GM21717 (cell line): ENCODE data around the gene TCTN1.
"Not testable (repeated sequence)": the region's sequence is repeated elsewhere in the genome, so short reads cannot be mapped to it uniquely, and the experiment has no call there.

Source experiments
- ATAC-seq: cut with Tn5 transposase; IDR thresholded peaks from one replicate; pipeline ENCODE4 v1.9.1; 2021; ENCODE audit warnings: mild to moderate bottlenecking, moderate library complexity; ENCODE audit not compliant: unreplicated experiment

Gene TCTN1

GRCh38 chr12:110585231-110585799, 28.6 kb upstream of the TCTN1 start:
- no peak for ATAC-seq

GRCh38 chr12:110587102-110587501, 26.8 kb upstream of the TCTN1 start:
- ATAC-seq, result not testable (repeated sequence)

- ATAC-seq, result no peak
These were observed 23.9 kb upstream of the TCTN1 start for GRCh38 chr12:110590059-110590458.

DNA sequence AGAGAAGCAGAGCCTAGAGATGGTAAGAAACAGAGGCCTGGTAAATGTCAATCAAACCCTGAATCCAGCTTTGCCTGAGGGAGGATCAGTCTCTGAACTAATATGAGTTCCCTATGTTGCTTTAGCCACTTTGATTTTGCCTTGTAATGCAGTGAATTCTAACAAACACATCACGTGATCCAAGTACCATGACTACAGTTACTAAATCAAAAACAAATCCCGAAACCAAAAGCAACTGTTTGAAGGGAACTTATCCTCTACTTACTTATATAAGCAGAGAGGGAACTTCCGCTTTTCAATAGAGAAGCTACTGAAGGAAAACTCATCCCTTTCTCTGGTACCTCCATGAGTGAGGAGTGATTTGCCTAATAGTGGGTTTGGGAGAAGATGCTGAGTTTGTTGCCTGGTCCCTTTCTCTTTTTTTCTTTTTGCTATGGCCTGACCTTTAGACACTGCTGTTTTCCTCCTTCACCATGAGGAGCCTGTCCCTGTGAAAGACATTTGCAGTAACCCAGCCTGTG, 23.1 kb upstream of the TCTN1 start:
- ATAC-seq, result no peak

- no peak for ATAC-seq
These were observed 22.4 kb upstream of the TCTN1 start for GRCh38 chr12:110591451-110592051.

DNA sequence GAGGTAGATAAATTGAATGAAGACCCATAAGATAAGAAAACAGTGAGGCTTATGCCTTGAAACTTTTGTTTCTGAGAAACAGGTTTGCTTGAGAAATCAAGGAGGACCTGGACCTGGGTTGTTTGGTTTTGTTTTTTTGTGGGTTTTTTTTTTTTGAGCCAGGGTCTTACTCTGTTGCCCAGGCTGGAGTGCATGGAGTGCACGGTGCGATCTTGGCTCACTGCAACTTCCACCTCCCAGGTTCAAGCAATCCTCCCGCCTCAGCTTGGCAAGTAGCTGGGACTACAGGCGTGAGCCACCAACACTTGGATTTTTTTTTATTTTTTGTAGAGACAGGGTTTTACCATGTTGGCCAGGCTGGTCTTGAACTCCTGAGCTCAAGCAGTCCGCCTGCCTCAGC, 21.9 kb upstream of the TCTN1 start:
- no peak for ATAC-seq

DNA sequence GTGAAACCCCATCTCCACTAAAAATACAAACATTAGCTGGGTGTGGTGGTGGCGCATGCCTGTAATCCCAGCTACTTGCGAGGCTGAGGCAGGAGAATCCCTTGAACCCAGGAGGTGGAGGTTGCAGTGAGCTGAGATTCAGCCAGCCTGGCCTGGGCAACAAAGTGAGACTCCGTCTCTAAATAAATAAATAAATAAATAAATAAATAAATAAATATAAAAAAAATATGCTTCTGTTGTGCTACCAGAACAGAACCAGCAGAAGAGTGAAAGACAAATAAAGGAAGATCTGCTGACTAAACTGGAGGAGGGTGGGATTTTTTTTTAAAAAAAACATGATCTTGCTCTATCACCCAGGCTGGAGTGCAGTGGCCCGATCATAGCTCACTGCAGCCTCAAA, 21.0 kb upstream of the TCTN1 start:
- ATAC-seq, result not testable (repeated sequence)

- ATAC-seq, result no peak
These were observed 16.0 kb upstream of the TCTN1 start for GRCh38 chr12:110597885-110598284.

DNA sequence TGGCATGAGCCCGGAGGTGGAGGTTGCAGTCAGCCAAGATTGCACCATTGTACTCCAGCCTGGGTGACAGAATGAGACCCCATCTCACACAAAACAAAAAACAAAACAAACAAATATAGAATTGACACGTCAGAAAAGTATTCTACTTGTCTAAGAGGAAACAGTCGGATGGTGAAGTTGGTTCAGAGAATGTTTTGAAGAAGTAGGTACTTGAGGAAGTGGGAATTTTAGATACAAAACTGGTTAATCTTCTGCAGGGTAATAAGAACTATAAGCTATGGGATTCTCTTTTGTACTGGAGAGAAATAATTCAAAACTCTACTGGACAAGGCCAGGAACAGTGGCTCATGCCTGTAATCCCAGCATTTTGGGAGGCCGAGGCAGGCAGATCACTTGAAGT, 14.6 kb upstream of the TCTN1 start:
- no peak for ATAC-seq

- ATAC-seq, result no peak
These were observed 13.7 kb upstream of the TCTN1 start for GRCh38 chr12:110600254-110600653.

GRCh38 chr12:110602085-110602814, 11.7 kb upstream of the TCTN1 start:
- ATAC-seq, result not testable (repeated sequence)

- ATAC-seq, result no peak
These were observed 7.7 kb upstream of the TCTN1 start for GRCh38 chr12:110606253-110606611.

- ATAC-seq, result no peak
These were observed 708 bp upstream of the TCTN1 start for GRCh38 chr12:110613071-110613770.

DNA sequence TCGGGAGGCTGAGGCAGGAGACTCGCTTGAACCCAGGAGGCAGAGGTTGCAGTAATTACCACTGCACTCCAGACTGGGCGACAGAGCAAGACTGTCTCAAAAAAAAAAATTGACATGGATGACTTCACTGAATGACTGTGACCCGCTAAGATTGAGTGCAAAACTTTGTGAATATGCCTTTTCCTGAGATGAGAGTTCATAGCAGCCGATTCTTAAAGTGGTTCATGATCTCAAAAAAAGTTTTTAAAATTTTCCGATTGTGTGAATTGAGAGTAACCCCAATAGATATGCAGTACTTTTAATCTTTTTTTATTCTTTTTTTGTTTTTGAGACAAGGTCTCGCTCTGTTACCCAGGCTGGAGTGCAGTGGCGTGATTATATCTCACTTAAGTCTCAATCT, 1.2 kb downstream of the TCTN1 start:
- ATAC-seq, result no peak

- ATAC-seq, result no peak
These were observed 2.7 kb downstream of the TCTN1 start for GRCh38 chr12:110616471-110617115.

- ATAC-seq, result no peak
These were observed 5.6 kb downstream of the TCTN1 start for GRCh38 chr12:110619534-110619953.

- ATAC-seq, result no peak
These were observed 8.7 kb downstream of the TCTN1 start for GRCh38 chr12:110622582-110622981.

GRCh38 chr12:110627500-110628195, 13.7 kb downstream of the TCTN1 start:
- ATAC-seq, result no peak

DNA sequence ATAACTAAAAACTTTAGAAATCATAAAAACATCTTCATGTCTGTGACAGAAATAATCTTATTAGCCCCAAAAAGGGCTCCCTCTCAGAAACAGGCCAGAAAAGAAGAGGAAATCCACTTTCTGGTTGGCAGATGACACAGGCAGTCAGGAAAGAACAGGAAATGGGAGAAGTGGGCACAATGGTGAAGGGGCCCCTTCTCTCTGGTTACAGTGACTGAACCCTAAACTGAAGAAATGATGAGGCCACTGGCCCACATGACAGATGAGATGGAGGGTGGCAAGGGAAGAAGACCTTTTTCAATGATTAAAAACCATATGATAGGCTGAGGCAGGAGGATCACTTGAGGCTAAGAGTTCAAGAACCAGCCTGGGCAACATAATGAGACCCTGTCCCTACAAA, 21.1 kb downstream of the TCTN1 start:
- no peak for ATAC-seq

GRCh38 chr12:110636516-110636915, 22.6 kb downstream of the TCTN1 start:
- no peak for ATAC-seq
